GM12878 (cell line): ENCODE measurements around the gene TMEM201. TPM values are rescaled to one million over a fixed set of nuclear protein-coding genes. Genes with fewer than 3 reads are reported as not detected.
A peak's percentile ranks its signal among the peaks of the same experiment; 100 is the strongest.

Experiments used
- ATAC-seq: fragments of 200-7000 bp; cut with Tn5 transposase; 3 replicates; pipeline ENCODE4 v1.9.1; 2020; ENCODE audit warnings: mild to moderate bottlenecking, moderate library complexity
- BruUV-seq: library from RNA; stranded (reverse); fragments of 400-500 nt; replicated peaks from 2 replicates; lab custom pipeline; 2021; lab: Mats Ljungman, UMichigan
- CTCF ChIA-PET: fragments of 300-600 bp; sonication (Branson Sonifier 250); formaldehyde crosslinking; extraction: SDS; loops from one replicate; lab custom pipeline; 2021; ENCODE audit warnings: inconsistent platforms; lab: Yijun Ruan, JAX
- POLR2A ChIA-PET: fragments of 350-600 bp; formaldehyde crosslinking; extraction: SDS; loops from one replicate; lab custom pipeline; 2021; ENCODE audit warnings: inconsistent platforms; lab: Charles Lee
- RAD21 ChIA-PET: fragments of 300-600 bp; sonication (Branson Sonifier 250); formaldehyde crosslinking; loops from one replicate; lab custom pipeline; 2023; ENCODE audit warnings: antibody characterized with exemption; ENCODE audit not compliant: unreplicated experiment; lab: Charles Lee
- SMC1A ChIA-PET: fragments of 300-600 bp; sonication (Branson Sonifier 250); formaldehyde crosslinking; loops from one replicate; lab custom pipeline; 2023; ENCODE audit not compliant: unreplicated experiment, uncharacterized antibody; lab: Charles Lee
- DNase-seq: peaks from one replicate; pipeline ENCODE4 v3.0.0-alpha.2; 2011; ENCODE audit warnings: low read depth, low spot score
- FAIRE-seq: peaks from 3 replicates; lab custom pipeline; 2011; peaks lifted over from hg19 to GRCh38; lab: Jason Lieb, UNC
- H2AFZ ChIP-seq: 2 replicates; pipeline ENCODE4 v1.6.0; 2011; ENCODE audit warnings: low read depth, low read length, control low read depth; ENCODE audit not compliant: control insufficient read depth
- H3K27ac ChIP-seq: 2 replicates; pipeline ENCODE4 v1.5.1; 2011; ENCODE audit warnings: control low read depth; ENCODE audit not compliant: control insufficient read depth, insufficient read depth
- H3K27me3 ChIP-seq, 2 experiments: replicated peaks in 1 of 2; 2 replicates each; pipeline versions ENCODE4 v1.6.0 to v1.6.1; 2011; ENCODE audit warnings: low read length in 1 of 2; ENCODE audit not compliant: control insufficient read depth in 2 of 2, insufficient read depth in 2 of 2
- H3K36me3 ChIP-seq, 2 experiments: 2 replicates each; pipeline ENCODE4 v1.5.1; 2011; ENCODE audit warnings: low read length in 1 of 2; ENCODE audit not compliant: control insufficient read depth in 2 of 2, insufficient read depth in 2 of 2
- H3K4me1 ChIP-seq: 2 replicates; pipeline ENCODE4 v1.6.1; 2011; ENCODE audit warnings: mild to moderate bottlenecking, low read length, moderate library complexity, mixed read lengths; ENCODE audit not compliant: control insufficient read depth, insufficient read depth
- H3K4me2 ChIP-seq: 2 replicates; pipeline ENCODE4 v1.6.0; 2011; ENCODE audit warnings: control low read depth; ENCODE audit not compliant: control insufficient read depth, insufficient read depth
- H3K4me3 ChIP-seq: fragments of 200-600 bp; sonication (generic); 2 replicates; pipeline ENCODE4 v1.5.1; 2016
- H3K79me2 ChIP-seq: 2 replicates; pipeline ENCODE4 v1.6.0; 2011; ENCODE audit warnings: low read length; ENCODE audit not compliant: control insufficient read depth, insufficient read depth
- H3K9ac ChIP-seq: 2 replicates; pipeline ENCODE4 v1.8.0; 2011; ENCODE audit warnings: low read length, control low read depth, mixed read lengths; ENCODE audit not compliant: control insufficient read depth, insufficient read depth
- H3K9me3 ChIP-seq: replicated peaks from 3 replicates; pipeline ENCODE4 v1.5.1; 2011; ENCODE audit warnings: mild to moderate bottlenecking, low read length; ENCODE audit not compliant: control insufficient read depth, insufficient read depth
- H4K20me1 ChIP-seq: 2 replicates; pipeline ENCODE4 v1.6.0; 2011; ENCODE audit not compliant: control insufficient read depth, insufficient read depth
- ASH2L ChIP-seq: fragments of 300-600, 200-600 bp; sonication (generic); IDR thresholded peaks from 2 replicates; pipeline ENCODE4 v1.6.1; 2017; ENCODE audit warnings: low read depth, mild to moderate bottlenecking, borderline replicate concordance
- ATF3 ChIP-seq: IDR thresholded peaks from 2 replicates; pipeline ENCODE4 v1.6.1; 2011; ENCODE audit warnings: low read depth, mild to moderate bottlenecking, low read length, moderate library complexity, borderline replicate concordance; ENCODE audit errors: extremely low read depth
- ATF7 ChIP-seq: fragments of 450-650 bp; IDR thresholded peaks from 2 replicates; pipeline ENCODE4 v1.6.1; 2016; ENCODE audit warnings: low read depth, mild to moderate bottlenecking
- FOXK2 ChIP-seq: fragments of 450-650 bp; IDR thresholded peaks from 2 replicates; pipeline ENCODE4 v1.6.1; 2017; ENCODE audit warnings: mild to moderate bottlenecking, moderate library complexity
- NR2C1 ChIP-seq: fragments of 450-650 bp; IDR thresholded peaks from 2 replicates; pipeline ENCODE4 v1.6.1; 2017; ENCODE audit warnings: antibody characterized with exemption, mild to moderate bottlenecking, moderate library complexity
- PRDM15 ChIP-seq: fragments of 450-650 bp; formaldehyde crosslinking; IDR thresholded peaks from 2 replicates; pipeline ENCODE4 v1.4.0; 2020; ENCODE audit warnings: mild to moderate bottlenecking, moderate library complexity
- RB1 ChIP-seq: fragments of 450-650 bp; formaldehyde crosslinking; IDR thresholded peaks from 2 replicates; pipeline ENCODE4 v1.6.1; 2017; ENCODE audit warnings: mild to moderate bottlenecking, borderline replicate concordance
- RELA ChIP-seq: fragments of 450-650 bp; IDR thresholded peaks from 2 replicates; pipeline ENCODE4 v1.8.0; 2014; ENCODE audit warnings: borderline replicate concordance; ENCODE audit not compliant: partially characterized antibody
- ZBED1 ChIP-seq: IDR thresholded peaks from 2 replicates; pipeline ENCODE4 v1.6.1; 2016; ENCODE audit warnings: borderline replicate concordance
- ZBTB40 ChIP-seq: fragments of 450-650 bp; IDR thresholded peaks from 2 replicates; pipeline ENCODE4 v1.6.1; 2016; ENCODE audit warnings: mild to moderate bottlenecking, moderate library complexity, borderline replicate concordance
- ZNF687 ChIP-seq: fragments of 450-650 bp; IDR thresholded peaks from 2 replicates; pipeline ENCODE4 v1.6.1; 2017; ENCODE audit warnings: mild to moderate bottlenecking, moderate library complexity
- WGBS: methylation state at CpG from one replicate; pipeline ENCODE4 v1.1.6; 2016; ENCODE audit warnings: low lambda C conversion rate; ENCODE audit not compliant: insufficient replicate concordance, insufficient coverage; ENCODE audit errors: missing lambda C conversion rate; 5-methylcytosine and 5-hydroxymethylcytosine counted together
- in situ Hi-C: fragments of 300-500 bp; cut with MboI; formaldehyde crosslinking; loops from 9 replicates; pipeline ENCODE4 v1.14.3; 2018; ENCODE audit warnings: mixed read lengths
- intact Hi-C: fragments of 100-400 bp; cut with micrococcal nuclease; formaldehyde crosslinking; loops from one replicate; pipeline ENCODE4 v1.14.2; 2022; ENCODE audit not compliant: unreplicated experiment
- polyA plus RNA-seq, 11 experiments: library from polyadenylated mRNA; depleted of rRNA in 4 of 11; unstranded in 6 of 11; stranded (reverse) in 5 of 11; fragments of >200 nt; fragmentation: Nextera tagmentation in 4 of 11; fragmentation: Illumina TruSeq in 1 of 11; extraction: Ambion mirVana in 4 of 11; extraction: Trizol in 1 of 11; gene quantifications; 1 replicate in 1 of 11; 2 replicates in 10 of 11; pipeline versions ENCODE4 v1.2.1 to v1.2.3, GENCODE V29; 2011 to 2016; ENCODE audit warnings: inconsistent platforms in 2 of 11, missing spikeins in 2 of 11, low read depth in 1 of 11
- total RNA-seq, 4 experiments: library from RNA; depleted of rRNA in 3 of 4; stranded (reverse); fragments of >200 nt in 3 of 4; fragmentation: Illumina TruSeq in 1 of 4; extraction: Trizol in 1 of 4; gene quantifications; 2 replicates each; pipeline versions ENCODE4 v1.2.1 to v1.2.3, GENCODE V29; 2013 to 2021

The TMEM201 gene
- total and polyA plus RNA-seq, 10 of the 15 experiments (the other 5 are each of a cell fraction or from before 2014, with no cell fraction given): 0.13 to 26.6 (median 6.1) TPM

GRCh38 chr1:9542430-9542829, 46.3 kb upstream of the TMEM201 start:
- peaks cover 46% of the 10 kb centered on the region for H3K79me2 ChIP-seq
- peaks cover 14% of the 10 kb centered on the region for H3K4me1 ChIP-seq
- in situ Hi-C loops: no loop called here
- 0 out of 2 replicates have a peak overlapping the region, but pooled peaks have one; percentile 1 for H3K4me2 ChIP-seq
- H4K20me1 ChIP-seq: no peaks in the 10 kb centered on the region; the same call in 1 of the 2 replicates
- POLR2A ChIA-PET: interaction anchor here (0.6 to 1.4 kb wide), 3 partner anchors 9 to 401 kb away, joined by 3 to 5 read pairs (median 3); no protein-coding TSS in a partner anchor
- H2AFZ ChIP-seq: no peak overlapping the region
- peak overlapping the region; percentile 19; the same call in 1 of the 2 replicates for H3K4me3 ChIP-seq
- SMC1A ChIA-PET: interaction anchor here (1.2 kb wide), 1 partner anchor 8 kb away, joined by 4 read pairs; no protein-coding TSS in a partner anchor
- H3K27ac ChIP-seq: peak overlapping the region; percentile 8; the same call in 1 of the 2 replicates
- intact Hi-C loops: no loop called here
- ATAC-seq (no peak), FAIRE-seq (no peak), DNase-seq (no peak)
- no peaks in the 10 kb centered on the region for H3K9me3 ChIP-seq
- RAD21 ChIA-PET: no interaction called here
- CTCF ChIA-PET: interaction anchor here (0.6 to 1.4 kb wide), 6 partner anchors 9 to 345 kb away, joined by 3 read pairs; partner anchors contain the start of gene TMEM201
- peak overlapping the region; percentile 35 for H3K9ac ChIP-seq
- BruUV-seq: no TSS peak
- WGBS: 91% methylated on average over 3 of the region's 3 CpGs
- H3K27me3 ChIP-seq: no peaks in the 10 kb centered on the region
- H3K36me3 ChIP-seq: no peaks in the 10 kb centered on the region
- TF ChIP-seq FOXK2: no peak
- TF ChIP-seq PRDM15 (CRISPR knock-in tag): no peak
- no peak for TF ChIP-seq NR2C1
- no peak for TF ChIP-seq RELA
- no peak for TF ChIP-seq ZBTB40
- TF ChIP-seq ATF7: no peak
- no peak for TF ChIP-seq ATF3
- TF ChIP-seq ZNF687: no peak
- no peak for TF ChIP-seq ZBED1
- no peak for TF ChIP-seq ASH2L
- TF ChIP-seq RB1: no peak
